Hematopoietic multipotent progenitor cell (in vitro differentiated cells): ENCODE measurements around the gene HSP90AB1. TPM values are rescaled to one million over a fixed set of nuclear protein-coding genes. Genes with fewer than 3 reads are reported as not detected.
A peak's percentile ranks its signal among the peaks of the same experiment; 100 is the strongest.
"Not testable (repeated sequence)": the region's sequence is repeated elsewhere in the genome, so short reads cannot be mapped to it uniquely, and the experiment has no call there.

Source experiments
- DNase-seq, 3 donors: peaks; one replicate each; pipeline ENCODE4 v3.0.0-alpha.2; 2011 to 2015; ENCODE audit warnings: low read depth in 2 of 3, low spot score in 2 of 3
- total RNA-seq: library from RNA; depleted of rRNA; stranded (reverse); fragments of >200 nt; gene quantifications from one replicate; pipeline ENCODE4 v1.2.3, GENCODE V29; 2012

HSP90AB1 gene
- total RNA-seq, 1 donor: 770 TPM

DNA sequence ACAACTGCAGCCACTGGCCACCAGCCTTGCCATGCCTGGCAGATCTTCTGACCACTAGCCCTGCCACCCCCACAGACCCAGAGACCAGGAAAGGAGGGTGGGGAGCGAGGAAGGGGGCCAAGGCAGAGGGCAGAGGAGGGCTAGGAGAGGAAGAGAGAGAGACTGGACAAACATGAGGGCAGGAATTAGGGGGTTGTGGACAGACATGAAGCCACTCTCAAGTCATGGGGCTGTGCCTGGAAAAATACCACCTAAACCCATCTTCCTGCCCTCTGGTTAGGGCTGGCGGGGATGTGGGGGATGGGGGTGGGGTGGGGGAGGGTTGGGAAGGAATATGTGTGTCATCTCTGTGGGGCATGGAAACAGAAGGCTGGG, 25.0 kb upstream of the HSP90AB1 start:
- DNase-seq: no peak

GRCh38 chr6:44222486-44223318, 24.2 kb upstream of the HSP90AB1 start:
- DNase-seq: no peak

DNA sequence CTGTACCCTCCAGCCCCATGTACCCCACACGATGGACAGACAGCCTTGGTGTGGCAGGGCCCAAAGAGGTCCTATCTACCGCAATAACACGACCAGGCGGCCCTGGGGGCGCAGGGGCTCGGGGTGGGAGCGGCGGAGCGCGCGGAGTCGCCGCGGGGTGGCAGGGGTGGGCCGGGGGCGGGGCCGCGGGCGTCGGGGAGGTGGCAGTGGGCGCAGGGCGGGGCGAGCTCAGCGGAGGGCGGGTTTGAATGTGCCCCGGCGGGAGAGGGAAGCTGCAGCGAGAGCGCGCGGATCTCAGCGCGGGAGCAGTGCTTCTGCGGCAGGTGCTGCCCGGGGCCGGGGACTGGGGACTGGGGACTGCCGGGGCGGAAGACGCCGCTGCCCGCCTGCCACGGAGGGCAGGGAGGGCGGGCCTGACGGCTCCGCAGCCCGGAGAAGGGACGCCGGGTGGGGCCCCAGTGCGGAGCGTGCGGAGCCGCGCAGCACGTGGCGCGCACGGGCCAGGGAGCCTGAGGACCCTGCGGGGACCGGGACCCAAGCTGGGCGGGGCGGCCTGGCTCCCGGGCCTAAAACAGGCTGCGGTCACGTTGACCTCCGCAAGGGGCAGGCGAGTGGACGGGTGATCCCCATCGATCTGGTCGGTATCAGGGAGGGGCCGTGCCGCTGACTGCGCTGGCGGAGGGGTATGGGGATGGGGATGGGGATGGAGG, 23.4 kb upstream of the HSP90AB1 start, which contains the start of gene SLC29A1:
Gene SLC29A1, plus strand, starts transcription at position 277 of the 710 bp plus-strand sequence. CDS start 3,719 bp downstream, outside the sequence.
- DNase-seq: peak; percentile 61 to 85 (median 78)

DNA sequence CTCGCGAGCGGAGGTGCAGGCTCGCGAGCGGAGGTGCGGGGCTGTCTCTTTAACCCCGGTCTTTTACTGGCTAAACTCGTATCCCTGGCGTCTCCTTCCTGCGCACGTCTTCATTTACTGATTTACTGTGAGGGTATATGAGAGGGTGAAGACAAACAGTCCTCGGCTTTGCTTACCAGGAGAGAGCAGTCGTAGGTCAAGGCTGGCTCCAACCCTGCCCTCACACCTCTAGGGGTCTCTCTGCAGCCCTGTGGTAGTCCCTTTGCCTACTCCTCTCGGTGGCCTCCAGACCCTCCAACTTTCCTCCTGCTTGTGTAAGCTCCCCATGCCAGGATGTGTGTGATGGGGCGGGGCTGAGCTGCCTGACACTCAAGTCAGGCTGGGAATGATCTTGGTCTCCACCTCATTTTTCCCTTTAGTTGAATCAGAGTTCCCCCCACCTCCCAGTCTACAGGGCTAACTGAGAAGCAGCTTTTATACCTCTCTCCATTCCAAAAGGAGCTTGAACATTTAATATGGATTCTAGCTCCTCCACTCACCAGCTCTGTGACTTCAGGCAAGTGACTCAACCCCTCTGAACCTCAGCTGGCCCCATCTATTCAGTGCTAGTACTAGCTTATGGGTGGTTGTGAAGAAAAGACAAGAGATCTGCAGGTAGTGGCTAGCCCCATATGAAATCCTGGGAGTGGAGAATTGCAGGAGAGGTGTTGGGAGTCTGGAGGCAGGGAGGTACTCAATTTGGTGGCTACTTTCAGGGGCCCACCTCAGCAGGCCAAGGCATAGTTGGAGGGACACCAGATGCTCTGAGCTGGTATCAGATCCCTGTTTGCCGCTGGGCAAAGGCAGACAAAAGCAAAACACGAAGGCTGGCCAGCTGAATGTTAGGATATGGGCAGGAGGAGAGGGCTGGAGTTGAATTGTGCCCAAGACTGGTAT, 22.6 kb upstream of the HSP90AB1 start:
- DNase-seq: no peak

DNA sequence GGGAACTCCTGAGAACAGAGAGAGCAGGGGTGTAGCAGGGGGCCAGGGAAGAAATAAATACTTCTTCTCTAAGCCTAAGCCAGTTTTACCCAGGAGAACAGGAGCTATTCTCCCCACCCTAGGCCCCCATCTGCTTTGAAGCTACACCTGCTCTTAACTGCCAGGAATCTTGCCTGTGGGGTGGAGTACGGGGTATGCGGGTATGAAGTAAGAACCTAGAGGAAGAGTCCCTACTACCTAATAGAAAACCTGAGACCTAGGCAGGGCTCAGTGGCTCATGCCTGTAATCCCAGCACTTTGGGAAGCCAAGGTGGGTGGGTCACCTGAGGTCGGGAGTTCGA, 22.0 kb upstream of the HSP90AB1 start:
- no peak for DNase-seq

DNA sequence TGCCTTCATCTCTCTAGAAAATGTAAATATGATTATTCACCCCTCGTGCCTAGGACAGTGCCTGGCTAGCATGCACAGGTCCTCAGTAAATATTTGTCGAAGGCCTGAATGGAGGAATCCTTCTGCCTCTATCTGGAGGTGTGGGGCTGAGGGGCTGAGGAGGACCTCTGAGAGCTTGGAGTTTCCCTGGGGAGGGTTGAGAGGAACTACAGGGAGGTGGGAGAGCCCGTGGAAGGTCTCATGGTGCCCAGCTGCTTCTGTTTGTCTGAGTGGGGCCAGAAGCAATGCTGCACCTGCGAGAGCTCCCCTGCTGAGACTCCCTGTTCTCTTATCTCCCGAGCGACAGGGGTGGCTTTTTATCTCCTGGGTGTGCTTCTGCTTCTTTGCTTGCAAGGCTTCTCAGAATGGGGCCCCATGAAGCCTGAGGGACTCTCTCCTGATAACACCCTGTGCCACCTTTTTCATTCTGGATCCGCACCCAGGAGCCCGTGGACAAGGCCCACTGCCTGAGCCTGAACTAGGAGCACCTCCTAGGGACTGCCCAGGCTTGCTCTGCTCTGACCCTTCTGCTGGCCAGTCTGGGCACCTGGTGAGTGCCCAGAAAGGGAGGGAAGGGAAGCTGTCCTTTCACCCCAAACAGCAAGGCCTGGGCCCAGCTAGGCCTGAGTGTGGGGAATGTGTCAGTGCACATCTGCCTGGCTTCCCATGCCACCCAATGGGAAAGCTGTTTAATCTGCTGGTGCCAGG, 21.1 kb upstream of the HSP90AB1 start:
- DNase-seq: no peak

DNA sequence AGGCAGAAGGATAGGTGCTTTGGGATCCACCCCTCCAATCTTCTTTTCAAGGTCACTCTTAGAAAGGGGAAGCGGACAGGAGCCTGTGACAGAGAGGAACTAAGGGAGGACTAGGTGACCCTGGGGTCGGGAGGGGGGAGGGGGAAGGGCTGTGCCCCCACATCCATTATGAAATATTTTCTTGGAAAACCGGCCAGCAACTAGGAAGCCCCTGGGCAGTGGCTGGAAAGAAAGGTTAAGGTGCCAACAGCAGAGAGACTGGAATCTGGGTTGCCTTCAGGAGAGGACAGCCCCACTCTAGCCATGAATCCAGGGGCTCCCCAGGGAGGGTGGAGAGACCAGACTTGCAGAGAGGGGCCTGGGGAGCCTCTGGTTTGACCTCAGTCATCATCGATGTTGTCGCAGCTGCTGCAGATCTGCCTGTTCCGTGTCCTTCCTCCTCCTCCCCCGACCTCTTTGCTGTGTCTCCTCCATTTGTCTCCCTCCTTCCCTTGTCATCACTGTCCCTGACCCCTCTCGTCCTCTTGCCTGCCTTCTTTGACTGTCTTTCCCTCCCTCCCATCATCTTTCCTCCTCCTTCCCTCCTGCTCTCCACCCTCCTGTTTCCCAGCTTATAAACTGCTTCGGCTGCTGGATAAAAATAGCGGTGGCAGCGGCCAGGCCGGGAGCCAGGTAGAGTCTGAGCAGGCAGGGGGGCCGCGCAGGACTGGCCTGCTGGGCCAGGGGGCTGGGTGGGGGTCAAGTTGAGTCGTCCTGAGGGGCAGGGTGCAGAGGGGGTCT, 20.3 kb upstream of the HSP90AB1 start:
- DNase-seq: no peak

- DNase-seq: no peak
Measured at GRCh38 chr6:44227148-44227793, 19.6 kb upstream of the HSP90AB1 start.

GRCh38 chr6:44228031-44228430, 18.9 kb upstream of the HSP90AB1 start:
- DNase-seq: no peak

DNA sequence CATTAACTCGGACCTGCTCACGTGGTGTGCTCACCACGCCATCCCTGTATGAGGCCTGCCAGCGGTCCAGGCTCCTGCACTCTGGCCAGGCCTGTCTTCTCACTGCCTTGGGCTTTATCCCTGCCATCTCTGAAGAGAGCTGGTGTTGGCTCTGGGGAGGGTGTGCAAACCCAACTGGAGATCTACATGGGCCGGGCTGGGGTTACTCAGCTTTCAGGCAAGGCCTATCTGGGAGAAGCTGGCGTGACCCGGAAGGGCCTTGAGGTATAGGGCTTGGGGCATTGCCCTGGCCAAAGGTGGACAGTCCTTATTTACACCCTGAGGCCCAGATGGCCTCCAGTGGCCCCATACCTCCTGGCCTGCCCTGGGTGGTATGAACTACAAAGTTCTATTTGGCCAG, 18.5 kb upstream of the HSP90AB1 start:
- DNase-seq: no peak

GRCh38 chr6:44228836-44229235, 18.1 kb upstream of the HSP90AB1 start:
- no peak for DNase-seq

GRCh38 chr6:44229376-44230033, 17.4 kb upstream of the HSP90AB1 start:
- no peak for DNase-seq

DNA sequence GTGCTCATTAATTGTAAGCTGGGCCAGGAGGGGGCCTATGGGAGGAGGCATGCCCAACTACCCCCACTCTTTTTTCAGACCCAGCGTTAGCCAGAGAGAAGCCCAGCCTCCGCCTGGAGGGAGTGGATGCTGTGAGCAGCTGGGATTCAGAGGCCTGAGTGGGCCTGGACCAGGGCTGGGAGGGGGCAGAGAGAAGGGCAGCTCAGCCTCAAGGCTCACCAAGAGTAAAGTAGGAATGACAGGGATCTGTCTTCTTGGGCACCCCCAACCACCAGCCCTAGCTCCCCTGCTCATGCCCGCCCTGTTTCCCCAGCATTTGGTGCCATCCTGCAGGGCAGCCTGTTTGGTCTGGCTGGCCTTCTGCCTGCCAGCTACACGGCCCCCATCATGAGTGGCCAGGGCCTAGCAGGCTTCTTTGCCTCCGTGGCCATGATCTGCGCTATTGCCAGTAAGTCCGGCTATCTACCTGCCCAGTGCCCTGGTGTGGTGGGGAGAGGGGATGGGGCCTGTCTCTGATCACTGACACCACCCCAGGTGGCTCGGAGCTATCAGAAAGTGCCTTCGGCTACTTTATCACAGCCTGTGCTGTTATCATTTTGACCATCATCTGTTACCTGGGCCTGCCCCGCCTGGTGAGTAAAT, 16.7 kb upstream of the HSP90AB1 start:
- DNase-seq: no peak

DNA sequence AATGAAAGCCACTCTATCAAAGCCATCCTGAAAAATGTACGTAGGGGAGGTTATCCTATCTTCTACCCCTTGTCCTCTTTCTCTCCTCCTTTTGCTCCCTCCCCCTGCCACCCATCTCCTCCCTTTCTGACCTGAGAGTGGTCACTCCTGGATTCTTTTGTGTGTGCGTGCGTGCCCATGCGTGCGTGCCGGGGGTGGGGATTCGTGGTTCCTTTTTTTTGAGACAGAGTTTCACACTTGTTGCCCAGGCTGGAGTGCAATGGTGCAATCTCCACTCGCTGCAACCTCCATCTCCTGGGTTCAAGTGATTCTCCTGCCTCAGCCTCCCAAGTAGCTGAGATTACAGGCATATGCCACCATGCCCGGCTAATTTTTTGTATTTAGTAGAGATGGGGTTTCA, 15.5 kb upstream of the HSP90AB1 start:
- DNase-seq: not testable (repeated sequence)

DNA sequence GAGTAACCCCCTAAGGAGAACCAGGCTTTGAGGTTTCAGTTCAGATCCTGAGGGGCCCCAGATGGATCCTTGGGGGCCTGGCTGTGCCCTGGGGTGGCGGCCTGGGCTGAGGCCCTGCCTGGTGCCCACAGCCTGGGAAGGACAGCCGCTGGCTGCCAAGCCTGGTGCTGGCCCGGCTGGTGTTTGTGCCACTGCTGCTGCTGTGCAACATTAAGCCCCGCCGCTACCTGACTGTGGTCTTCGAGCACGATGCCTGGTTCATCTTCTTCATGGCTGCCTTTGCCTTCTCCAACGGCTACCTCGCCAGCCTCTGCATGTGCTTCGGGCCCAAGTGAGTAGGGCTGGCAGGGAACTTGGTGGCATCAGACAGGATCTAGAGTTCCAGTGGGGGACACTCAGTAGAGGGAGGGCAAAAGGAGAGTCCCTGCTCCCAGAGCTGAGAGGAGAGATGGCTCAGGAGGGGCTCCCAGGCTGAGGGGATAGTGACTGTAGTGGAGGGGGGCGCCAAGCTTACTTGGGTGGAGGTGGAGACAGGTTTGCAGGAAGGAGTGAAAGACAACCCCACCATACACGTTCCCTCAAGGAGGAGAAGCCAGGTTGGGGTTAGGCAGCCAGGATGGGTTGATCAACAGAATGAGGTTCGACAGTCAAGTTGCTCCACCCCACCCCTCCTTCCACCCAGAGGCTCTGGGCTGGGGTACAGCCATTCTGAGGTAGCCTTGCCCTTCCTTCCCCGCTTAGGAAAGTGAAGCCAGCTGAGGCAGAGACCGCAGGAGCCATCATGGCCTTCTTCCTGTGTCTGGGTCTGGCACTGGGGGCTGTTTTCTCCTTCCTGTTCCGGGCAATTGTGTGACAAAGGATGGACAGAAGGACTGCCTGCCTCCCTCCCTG, 14.0 kb upstream of the HSP90AB1 start:
- DNase-seq: peak in 1 of 3 donors; percentile 46

- DNase-seq: no peak
Measured at GRCh38 chr6:44233567-44234100, 13.3 kb upstream of the HSP90AB1 start.
